ENCODE results near the gene ZNF385D. TPM values are rescaled to one million over a fixed set of nuclear protein-coding genes. Genes with fewer than 3 reads are reported as not detected.

Gene ZNF385D
- total and polyA plus RNA-seq, 5 donors from 2014 or later: 2.7 TPM; not detected in 4

DNA sequence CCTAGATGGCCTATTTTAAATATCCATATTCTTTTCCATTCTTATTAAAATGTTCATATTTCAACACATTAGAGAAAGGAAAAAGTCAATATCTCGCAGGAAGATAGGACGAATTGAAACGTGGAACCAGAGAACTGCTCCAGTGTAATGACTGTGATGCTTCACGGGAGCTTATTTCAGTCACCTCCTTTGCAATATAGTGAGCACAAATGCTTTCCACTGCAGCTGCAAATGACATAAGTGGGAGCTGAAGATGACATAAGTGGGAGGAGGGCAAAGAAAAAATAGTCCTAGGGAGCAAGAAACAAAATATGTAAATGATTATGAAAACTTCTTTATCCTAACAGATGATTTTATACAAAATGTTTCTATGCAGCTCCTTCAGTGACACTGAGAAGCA is 324.1 kb downstream of the ZNF385D start:
- Mint-ChIP-seq H3K9me3 (peaks cover 1 to 7% (median 2%) of the 10 kb centered on the region in 7 donors), H3K4me1 (no peaks in the 10 kb centered on the region), H3K4me3 (no peak overlapping the region), H3K36me3 (no peaks in the 10 kb centered on the region), H3K27ac (no peak overlapping the region), H3K27me3 (no peaks in the 10 kb centered on the region)
- no peaks in the 10 kb centered on the region for H3K9me3 ChIP-seq (ENCODE audit: control insufficient read depth in 2 of 2, low read length in 2 of 2)
- H3K27me3 ChIP-seq (ENCODE audit: control insufficient read depth, insufficient read depth, low read length): no peaks in the 10 kb centered on the region
- no peaks in the 10 kb centered on the region for H3K4me1 ChIP-seq (ENCODE audit: control insufficient read depth, insufficient read depth, low read length, poor library complexity, severe bottlenecking)
- H3K36me3 ChIP-seq (ENCODE audit: control insufficient read depth, insufficient read depth, low read length): no peaks in the 10 kb centered on the region
- ATAC-seq (ENCODE audit: low read depth in 2 of 2) (no peak), DNase-seq (no peak)
- no peak overlapping the region for H3K27ac ChIP-seq (ENCODE audit: insufficient read depth, low read length, poor library complexity, severe bottlenecking)
- H3K4me3 ChIP-seq (ENCODE audit: low read depth, low read length): no peak overlapping the region

DNA sequence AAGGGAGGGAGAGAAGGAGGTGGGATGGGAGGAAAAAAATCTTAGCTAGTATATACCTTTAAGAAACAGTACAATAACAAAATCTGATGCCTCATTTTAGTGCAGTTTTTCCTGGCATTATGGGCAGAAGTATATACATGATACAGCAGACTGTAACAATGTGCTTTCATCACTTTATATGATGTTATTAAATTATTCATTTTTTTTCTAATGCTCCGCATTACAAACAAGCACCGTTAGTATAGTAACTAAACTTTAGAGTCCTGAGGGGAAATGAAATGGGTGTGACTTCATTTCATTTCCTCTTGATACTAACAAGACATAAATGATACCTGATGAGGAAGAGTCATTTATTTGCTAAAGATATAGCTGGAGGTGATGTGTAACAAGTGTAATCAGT is 325.3 kb downstream of the ZNF385D start:
- H3K4me1 Mint-ChIP-seq: no peaks in the 10 kb centered on the region

DNA sequence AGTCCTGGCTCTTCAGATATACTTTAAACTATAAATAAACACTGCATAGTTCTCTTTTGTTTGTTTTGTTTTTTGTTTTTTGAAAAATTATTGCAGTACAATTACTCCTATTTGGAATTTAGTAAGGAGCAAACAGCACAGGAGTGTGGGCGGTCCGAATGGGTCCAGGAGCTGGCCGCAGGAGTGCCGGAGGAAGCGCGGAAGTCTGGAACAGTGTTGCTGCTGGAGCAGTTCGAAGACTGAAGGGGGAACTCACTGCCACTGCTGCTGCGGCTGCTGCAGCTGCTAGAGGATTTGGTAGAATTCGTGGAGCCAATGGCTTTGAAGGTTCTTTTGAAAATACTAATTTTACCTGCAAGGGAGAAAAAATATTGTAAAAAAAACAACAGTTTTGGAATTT is 329.9 kb downstream of the ZNF385D start:
- no peak overlapping the region for H3K4me3 ChIP-seq (ENCODE audit: low read depth, low read length)
- H3K36me3 ChIP-seq (ENCODE audit: control insufficient read depth, insufficient read depth, low read length): no peaks in the 10 kb centered on the region
- H3K9me3 ChIP-seq (ENCODE audit: control insufficient read depth in 2 of 2, low read length in 2 of 2): no peaks in the 10 kb centered on the region
- H3K27ac ChIP-seq (ENCODE audit: insufficient read depth, low read length, poor library complexity, severe bottlenecking): no peak overlapping the region
- no peak for ATAC-seq (ENCODE audit: low read depth in 2 of 2)
- Mint-ChIP-seq H3K9me3 (peaks cover 1 to 10% (median 4%) of the 10 kb centered on the region in 7 donors), H3K36me3 (no peaks in the 10 kb centered on the region), H3K4me3 (no peak overlapping the region), H3K27ac (no peak overlapping the region), H3K4me1 (no peaks in the 10 kb centered on the region), H3K27me3 (no peaks in the 10 kb centered on the region)
- no peaks in the 10 kb centered on the region for H3K4me1 ChIP-seq (ENCODE audit: control insufficient read depth, insufficient read depth, low read length, poor library complexity, severe bottlenecking)
- DNase-seq: no peak
- H3K27me3 ChIP-seq (ENCODE audit: control insufficient read depth, insufficient read depth, low read length): no peaks in the 10 kb centered on the region

More for the DNA sequence above, 325.3 kb downstream of the ZNF385D start:
- ATAC-seq (ENCODE audit: low read depth in 2 of 2) (no peak), DNase-seq (no peak)
- Mint-ChIP-seq H3K27me3 (no peaks in the 10 kb centered on the region), H3K4me3 (no peak overlapping the region), H3K27ac (no peak overlapping the region), H3K9me3 (peaks cover 1 to 7% (median 2%) of the 10 kb centered on the region in 7 donors), H3K36me3 (no peaks in the 10 kb centered on the region)
- no peaks in the 10 kb centered on the region for H3K4me1 ChIP-seq (ENCODE audit: control insufficient read depth, insufficient read depth, low read length, poor library complexity, severe bottlenecking)
- H3K27ac ChIP-seq (ENCODE audit: insufficient read depth, low read length, poor library complexity, severe bottlenecking): no peak overlapping the region
- no peaks in the 10 kb centered on the region for H3K36me3 ChIP-seq (ENCODE audit: control insufficient read depth, insufficient read depth, low read length)
- no peaks in the 10 kb centered on the region for H3K27me3 ChIP-seq (ENCODE audit: control insufficient read depth, insufficient read depth, low read length)
- H3K9me3 ChIP-seq (ENCODE audit: control insufficient read depth in 2 of 2, low read length in 2 of 2): no peaks in the 10 kb centered on the region
- H3K4me3 ChIP-seq (ENCODE audit: low read depth, low read length): no peak overlapping the region

DNA sequence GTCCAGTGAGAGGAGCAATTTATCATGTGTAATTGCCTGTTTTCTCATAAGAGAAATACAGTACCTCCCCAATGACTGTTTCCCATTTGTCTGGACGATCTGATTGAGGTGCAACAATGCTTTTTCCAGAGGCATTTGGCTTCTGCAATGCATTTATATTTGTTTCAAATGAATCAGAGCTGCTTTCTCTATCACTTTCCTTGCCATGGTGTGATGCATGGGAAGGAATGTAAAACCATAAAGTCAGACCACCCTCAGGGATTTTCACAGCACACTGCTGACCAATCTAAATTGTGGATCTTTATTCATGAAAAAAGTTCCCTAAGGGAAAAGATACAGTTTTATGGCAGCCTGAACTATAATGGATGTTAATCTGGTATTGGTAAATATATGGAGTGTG is 333.0 kb downstream of the ZNF385D start:
- peaks cover 1 to 9% (median 4%) of the 10 kb centered on the region in 7 donors for H3K9me3 Mint-ChIP-seq
- H3K4me1 Mint-ChIP-seq: no peaks in the 10 kb centered on the region

DNA sequence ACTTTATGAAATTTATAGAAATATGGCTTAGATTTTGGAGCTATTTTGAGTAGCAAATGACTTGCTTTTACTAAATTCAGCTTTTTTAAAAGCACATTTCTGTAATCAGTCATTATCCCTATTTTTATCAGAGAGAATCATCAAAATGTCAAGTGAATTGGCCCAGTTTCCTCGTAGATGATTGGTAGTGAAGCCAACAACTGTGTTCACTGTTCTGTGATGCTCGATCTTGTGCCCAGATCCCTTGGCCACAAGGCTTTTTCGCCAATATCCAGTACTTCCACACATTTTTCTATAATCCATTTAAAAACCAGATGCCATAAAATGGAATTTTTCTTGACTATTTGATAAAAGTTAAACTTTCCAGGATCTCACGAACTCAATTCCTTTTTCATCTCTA is 336.5 kb downstream of the ZNF385D start:
- Mint-ChIP-seq H3K27me3 (no peaks in the 10 kb centered on the region), H3K4me3 (no peak overlapping the region), H3K9me3 (peaks cover 2 to 10% (median 4%) of the 10 kb centered on the region in 7 donors), H3K4me1 (no peaks in the 10 kb centered on the region), H3K36me3 (no peaks in the 10 kb centered on the region), H3K27ac (no peak overlapping the region)
- no peaks in the 10 kb centered on the region for H3K27me3 ChIP-seq (ENCODE audit: control insufficient read depth, insufficient read depth, low read length)
- DNase-seq (no peak), ATAC-seq (ENCODE audit: low read depth in 2 of 2) (no peak)
- H3K4me1 ChIP-seq (ENCODE audit: control insufficient read depth, insufficient read depth, low read length, poor library complexity, severe bottlenecking): no peaks in the 10 kb centered on the region
- no peaks in the 10 kb centered on the region for H3K9me3 ChIP-seq (ENCODE audit: control insufficient read depth in 2 of 2, low read length in 2 of 2)
- H3K27ac ChIP-seq (ENCODE audit: insufficient read depth, low read length, poor library complexity, severe bottlenecking): no peak overlapping the region
- H3K4me3 ChIP-seq (ENCODE audit: low read depth, low read length): no peak overlapping the region
- no peaks in the 10 kb centered on the region for H3K36me3 ChIP-seq (ENCODE audit: control insufficient read depth, insufficient read depth, low read length)

More for the DNA sequence above, 333.0 kb downstream of the ZNF385D start:
- no peak overlapping the region for H3K4me3 Mint-ChIP-seq
- H3K27ac ChIP-seq (ENCODE audit: insufficient read depth, low read length, poor library complexity, severe bottlenecking): no peak overlapping the region
- H3K36me3 ChIP-seq (ENCODE audit: control insufficient read depth, insufficient read depth, low read length): no peaks in the 10 kb centered on the region
- DNase-seq: no peak
- no peaks in the 10 kb centered on the region for H3K27me3 ChIP-seq (ENCODE audit: control insufficient read depth, insufficient read depth, low read length)
- H3K27ac Mint-ChIP-seq: no peak overlapping the region
- no peak for ATAC-seq (ENCODE audit: low read depth in 2 of 2)
- H3K27me3 Mint-ChIP-seq: no peaks in the 10 kb centered on the region
- no peaks in the 10 kb centered on the region for H3K4me1 ChIP-seq (ENCODE audit: control insufficient read depth, insufficient read depth, low read length, poor library complexity, severe bottlenecking)
- H3K9me3 ChIP-seq (ENCODE audit: control insufficient read depth in 2 of 2, low read length in 2 of 2): no peaks in the 10 kb centered on the region
- H3K36me3 Mint-ChIP-seq: no peaks in the 10 kb centered on the region
- H3K4me3 ChIP-seq (ENCODE audit: low read depth, low read length): no peak overlapping the region

DNA sequence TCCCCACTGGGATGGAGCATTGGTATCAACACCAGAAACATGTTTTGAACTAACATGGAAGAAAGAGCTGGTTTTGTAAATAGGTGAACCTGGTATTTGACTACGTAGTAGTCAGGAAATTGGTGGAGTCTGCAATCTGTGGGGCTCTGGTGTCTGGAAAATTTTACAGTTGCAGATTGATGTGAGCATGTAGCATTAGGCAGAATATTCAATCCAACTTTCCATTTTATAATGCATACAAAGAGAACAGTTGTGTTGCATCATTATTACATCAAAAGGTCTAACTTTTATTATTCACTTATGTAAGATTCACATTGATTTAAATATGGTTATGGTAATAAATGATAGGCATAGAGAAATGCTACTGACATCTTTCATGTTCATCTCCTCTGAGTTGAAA is 340.0 kb downstream of the ZNF385D start:
- Mint-ChIP-seq H3K4me3 (no peak overlapping the region), H3K27ac (no peak overlapping the region), H3K9me3 (peaks cover 0 to 13% (median 4%) of the 10 kb centered on the region in 7 donors), H3K36me3 (no peaks in the 10 kb centered on the region), H3K27me3 (no peaks in the 10 kb centered on the region), H3K4me1 (no peaks in the 10 kb centered on the region)
- H3K36me3 ChIP-seq (ENCODE audit: control insufficient read depth, insufficient read depth, low read length): no peaks in the 10 kb centered on the region
- no peaks in the 10 kb centered on the region for H3K4me1 ChIP-seq (ENCODE audit: control insufficient read depth, insufficient read depth, low read length, poor library complexity, severe bottlenecking)
- no peak overlapping the region for H3K27ac ChIP-seq (ENCODE audit: insufficient read depth, low read length, poor library complexity, severe bottlenecking)
- no peaks in the 10 kb centered on the region for H3K9me3 ChIP-seq (ENCODE audit: control insufficient read depth in 2 of 2, low read length in 2 of 2)
- H3K4me3 ChIP-seq (ENCODE audit: low read depth, low read length): no peak overlapping the region
- DNase-seq: no peak
- ATAC-seq (ENCODE audit: low read depth in 2 of 2): no peak
- H3K27me3 ChIP-seq (ENCODE audit: control insufficient read depth, insufficient read depth, low read length): no peaks in the 10 kb centered on the region

DNA sequence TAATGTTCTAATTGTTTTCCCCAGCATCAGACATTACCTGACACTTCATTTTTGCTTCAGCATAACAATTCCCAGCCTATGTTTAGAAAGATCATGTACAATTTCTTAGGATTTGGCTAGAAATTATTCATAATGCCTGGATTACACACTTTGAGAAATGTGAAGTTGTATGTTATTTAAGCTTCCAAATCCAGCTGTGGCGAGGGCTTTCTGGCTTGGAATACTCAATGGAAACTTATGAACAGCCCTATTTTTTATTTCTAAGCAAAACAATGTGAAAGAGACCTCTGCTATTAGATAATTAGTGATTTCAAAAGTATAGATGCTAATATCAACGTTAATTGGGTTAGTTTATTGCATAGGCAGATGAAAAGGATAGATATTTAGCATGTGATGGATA is 341.6 kb downstream of the ZNF385D start:
- no peaks in the 10 kb centered on the region for H3K9me3 ChIP-seq (ENCODE audit: control insufficient read depth in 2 of 2, low read length in 2 of 2)
- no peaks in the 10 kb centered on the region for H3K27me3 ChIP-seq (ENCODE audit: control insufficient read depth, insufficient read depth, low read length)
- no peaks in the 10 kb centered on the region for H3K36me3 ChIP-seq (ENCODE audit: control insufficient read depth, insufficient read depth, low read length)
- H3K27ac Mint-ChIP-seq: no peak overlapping the region
- no peak overlapping the region for H3K4me3 ChIP-seq (ENCODE audit: low read depth, low read length)
- peaks cover 2 to 14% (median 10%) of the 10 kb centered on the region in 7 donors for H3K9me3 Mint-ChIP-seq
- peaks cover 0 to 5% (median 0%) of the 10 kb centered on the region in 4 donors for H3K4me1 Mint-ChIP-seq
- H3K4me1 ChIP-seq (ENCODE audit: control insufficient read depth, insufficient read depth, low read length, poor library complexity, severe bottlenecking): no peaks in the 10 kb centered on the region
- H3K36me3 Mint-ChIP-seq: no peaks in the 10 kb centered on the region
- DNase-seq (no peak), ATAC-seq (ENCODE audit: low read depth in 2 of 2) (no peak)
- H3K4me3 Mint-ChIP-seq: no peak overlapping the region
- H3K27me3 Mint-ChIP-seq: no peaks in the 10 kb centered on the region
- no peak overlapping the region for H3K27ac ChIP-seq (ENCODE audit: insufficient read depth, low read length, poor library complexity, severe bottlenecking)

DNA sequence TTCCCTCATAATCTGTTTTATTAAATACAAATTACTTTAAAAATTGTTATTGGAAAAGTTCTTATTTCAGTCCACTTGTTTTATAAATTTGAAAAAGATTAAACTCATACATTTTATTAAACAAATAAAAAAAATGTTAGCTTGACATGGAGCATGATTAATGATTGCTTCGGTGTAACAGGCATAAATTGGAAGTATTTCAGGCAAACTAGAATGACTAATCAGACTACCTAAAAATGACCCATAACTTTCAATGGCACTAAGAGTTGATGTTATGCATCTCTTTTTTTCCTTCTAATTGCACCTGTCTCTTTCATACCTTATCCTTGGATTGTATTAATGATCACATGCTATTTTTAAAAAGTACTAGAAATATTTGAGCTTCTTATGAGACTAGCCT is 343.3 kb downstream of the ZNF385D start:
- Mint-ChIP-seq H3K27me3 (no peaks in the 10 kb centered on the region), H3K36me3 (no peaks in the 10 kb centered on the region), H3K4me1 (peaks cover 0 to 5% (median 0%) of the 10 kb centered on the region in 4 donors), H3K27ac (no peak overlapping the region), H3K4me3 (no peak overlapping the region), H3K9me3 (peaks cover 2 to 16% (median 12%) of the 10 kb centered on the region in 7 donors)
- ATAC-seq (ENCODE audit: low read depth in 2 of 2) (no peak), DNase-seq (no peak)
- Histone ChIP-seq H3K4me1 (ENCODE audit: control insufficient read depth, insufficient read depth, low read length, poor library complexity, severe bottlenecking) (no peaks in the 10 kb centered on the region), H3K27me3 (ENCODE audit: control insufficient read depth, insufficient read depth, low read length) (no peaks in the 10 kb centered on the region), H3K27ac (ENCODE audit: insufficient read depth, low read length, poor library complexity, severe bottlenecking) (no peak overlapping the region), H3K9me3 (ENCODE audit: control insufficient read depth in 2 of 2, low read length in 2 of 2) (peaks cover 0 to 2% of the 10 kb centered on the region in 2 experiments), H3K36me3 (ENCODE audit: control insufficient read depth, insufficient read depth, low read length) (no peaks in the 10 kb centered on the region), H3K4me3 (ENCODE audit: low read depth, low read length) (no peak overlapping the region)

Measured in CD4-positive, CD25-positive, alpha-beta regulatory T cell (primary cell).